Activated CD4-positive, alpha-beta T cell treated with anti-CD3 and anti-CD28 coated beads, Interleukin-2, amount 10 ng/mL, durations not matched to agents 24 days and 14 days (primary cell): ENCODE data around the gene SLC46A2. TPM values are rescaled to one million over a fixed set of nuclear protein-coding genes. Genes with fewer than 3 reads are reported as not detected.

Experiments
- DNase-seq: peaks from one replicate; pipeline ENCODE4 v3.0.0; 2022
- H3K27ac Mint-ChIP-seq: one replicate; pipeline ENCODE4 v1.8.0; 2022; ENCODE audit warnings: mild to moderate bottlenecking, mixed read lengths
- H3K27me3 Mint-ChIP-seq: one replicate; pipeline ENCODE4 v1.8.0; 2022; ENCODE audit warnings: mixed read lengths
- H3K36me3 Mint-ChIP-seq: one replicate; pipeline ENCODE4 v1.8.0; 2022; ENCODE audit warnings: low read depth, mild to moderate bottlenecking, mixed read lengths
- H3K4me1 Mint-ChIP-seq: one replicate; pipeline ENCODE4 v1.8.0; 2021; ENCODE audit warnings: mixed read lengths
- H3K4me3 Mint-ChIP-seq: one replicate; pipeline ENCODE4 v1.8.0; 2022; ENCODE audit warnings: mild to moderate bottlenecking, moderate library complexity, mixed read lengths
- H3K9me3 Mint-ChIP-seq: one replicate; pipeline ENCODE4 v1.8.0; 2021; ENCODE audit warnings: mixed read lengths
- intact Hi-C: fragments of 100-400 bp; cut with micrococcal nuclease; formaldehyde crosslinking; loops from one replicate; pipeline ENCODE4 v1.15.1; 2023
- total RNA-seq: library from RNA; stranded (reverse); gene quantifications from 2 replicates; pipeline ENCODE4 v1.2.3, GENCODE V29; 2022

SLC46A2 gene
- total RNA-seq, 1 donor from 2014 or later: not detected

GRCh38 chr9:112900488-112900887, 9.8 kb upstream of the SLC46A2 start:
- Mint-ChIP-seq H3K36me3 (no peaks in the 10 kb centered on the region), H3K27ac (no peak overlapping the region), H3K4me1 (peaks cover 18% of the 10 kb centered on the region), H3K9me3 (peaks cover 4% of the 10 kb centered on the region), H3K27me3 (peaks cover 36% of the 10 kb centered on the region), H3K4me3 (no peak overlapping the region)
- intact Hi-C loops: no loop called here
- DNase-seq: no peak

- intact Hi-C loops: no loop called here
- Mint-ChIP-seq H3K4me3 (no peak overlapping the region), H3K27ac (no peak overlapping the region), H3K9me3 (peaks cover 4% of the 10 kb centered on the region), H3K36me3 (no peaks in the 10 kb centered on the region), H3K27me3 (peaks cover 39% of the 10 kb centered on the region), H3K4me1 (peaks cover 22% of the 10 kb centered on the region)
- no peak for DNase-seq
Measured at GRCh38 chr9:112898872-112899311, 8.2 kb upstream of the SLC46A2 start.

GRCh38 chr9:112896131-112896530, 5.5 kb upstream of the SLC46A2 start:
- no peak overlapping the region for H3K27ac Mint-ChIP-seq
- no peak for DNase-seq
- peaks cover 50% of the 10 kb centered on the region for H3K27me3 Mint-ChIP-seq
- intact Hi-C loops: no loop called here
- H3K9me3 Mint-ChIP-seq: peaks cover 4% of the 10 kb centered on the region
- H3K36me3 Mint-ChIP-seq: no peaks in the 10 kb centered on the region
- H3K4me3 Mint-ChIP-seq: no peak overlapping the region
- peaks cover 16% of the 10 kb centered on the region for H3K4me1 Mint-ChIP-seq

- H3K36me3 Mint-ChIP-seq: no peaks in the 10 kb centered on the region
- H3K4me1 Mint-ChIP-seq: peaks cover 16% of the 10 kb centered on the region
- peaks cover 4% of the 10 kb centered on the region for H3K9me3 Mint-ChIP-seq
- peaks cover 52% of the 10 kb centered on the region for H3K27me3 Mint-ChIP-seq
- no peak overlapping the region for H3K27ac Mint-ChIP-seq
- intact Hi-C loops: no loop called here
- DNase-seq: no peak
- H3K4me3 Mint-ChIP-seq: no peak overlapping the region
Measured at GRCh38 chr9:112894699-112895098, 4.0 kb upstream of the SLC46A2 start.

GRCh38 chr9:112894041-112894440, 3.4 kb upstream of the SLC46A2 start:
- intact Hi-C loops: no loop called here
- no peaks in the 10 kb centered on the region for H3K36me3 Mint-ChIP-seq
- peaks cover 54% of the 10 kb centered on the region for H3K27me3 Mint-ChIP-seq
- H3K4me1 Mint-ChIP-seq: peaks cover 16% of the 10 kb centered on the region
- no peak overlapping the region for H3K27ac Mint-ChIP-seq
- DNase-seq: no peak
- H3K4me3 Mint-ChIP-seq: no peak overlapping the region
- peaks cover 4% of the 10 kb centered on the region for H3K9me3 Mint-ChIP-seq

GRCh38 chr9:112892981-112893380, 2.3 kb upstream of the SLC46A2 start:
- H3K4me3 Mint-ChIP-seq: no peak overlapping the region
- H3K27ac Mint-ChIP-seq: no peak overlapping the region
- intact Hi-C loops: no loop called here
- DNase-seq: no peak
- H3K36me3 Mint-ChIP-seq: no peaks in the 10 kb centered on the region
- H3K9me3 Mint-ChIP-seq: peaks cover 4% of the 10 kb centered on the region
- H3K4me1 Mint-ChIP-seq: peaks cover 9% of the 10 kb centered on the region
- H3K27me3 Mint-ChIP-seq: peaks cover 47% of the 10 kb centered on the region

- peaks cover 4% of the 10 kb centered on the region for H3K9me3 Mint-ChIP-seq
- H3K27ac Mint-ChIP-seq: no peak overlapping the region
- no peaks in the 10 kb centered on the region for H3K36me3 Mint-ChIP-seq
- H3K27me3 Mint-ChIP-seq: peaks cover 44% of the 10 kb centered on the region
- intact Hi-C loops: no loop called here
- peaks cover 9% of the 10 kb centered on the region for H3K4me1 Mint-ChIP-seq
- no peak for DNase-seq
- no peak overlapping the region for H3K4me3 Mint-ChIP-seq
Measured at GRCh38 chr9:112891521-112891920, 845 bp upstream of the SLC46A2 start.

GRCh38 chr9:112887381-112887780, 3.3 kb downstream of the SLC46A2 start:
- Mint-ChIP-seq H3K4me1 (no peaks in the 10 kb centered on the region), H3K4me3 (no peak overlapping the region), H3K36me3 (no peaks in the 10 kb centered on the region), H3K27me3 (peaks cover 26% of the 10 kb centered on the region), H3K27ac (no peak overlapping the region), H3K9me3 (no peaks in the 10 kb centered on the region)
- DNase-seq: no peak
- intact Hi-C loops: no loop called here

- no peak overlapping the region for H3K4me3 Mint-ChIP-seq
- no peak for DNase-seq
- intact Hi-C loops: no loop called here
- H3K9me3 Mint-ChIP-seq: no peaks in the 10 kb centered on the region
- no peaks in the 10 kb centered on the region for H3K36me3 Mint-ChIP-seq
- no peak overlapping the region for H3K27ac Mint-ChIP-seq
- peaks cover 16% of the 10 kb centered on the region for H3K27me3 Mint-ChIP-seq
- no peaks in the 10 kb centered on the region for H3K4me1 Mint-ChIP-seq
Measured at GRCh38 chr9:112886351-112886750, 4.3 kb downstream of the SLC46A2 start.

GRCh38 chr9:112885324-112885723, 5.4 kb downstream of the SLC46A2 start:
- intact Hi-C loops: no loop called here
- H3K27me3 Mint-ChIP-seq: peaks cover 16% of the 10 kb centered on the region
- H3K9me3 Mint-ChIP-seq: no peaks in the 10 kb centered on the region
- no peak overlapping the region for H3K4me3 Mint-ChIP-seq
- H3K36me3 Mint-ChIP-seq: no peaks in the 10 kb centered on the region
- no peak for DNase-seq
- no peaks in the 10 kb centered on the region for H3K4me1 Mint-ChIP-seq
- H3K27ac Mint-ChIP-seq: no peak overlapping the region

GRCh38 chr9:112884721-112885120, 6.0 kb downstream of the SLC46A2 start:
- Mint-ChIP-seq H3K4me3 (no peak overlapping the region), H3K27ac (no peak overlapping the region), H3K36me3 (no peaks in the 10 kb centered on the region), H3K4me1 (no peaks in the 10 kb centered on the region), H3K27me3 (peaks cover 11% of the 10 kb centered on the region), H3K9me3 (no peaks in the 10 kb centered on the region)
- intact Hi-C loops: no loop called here
- DNase-seq: no peak

GRCh38 chr9:112884101-112884500, 6.6 kb downstream of the SLC46A2 start:
- intact Hi-C loops: no loop called here
- no peaks in the 10 kb centered on the region for H3K9me3 Mint-ChIP-seq
- peaks cover 6% of the 10 kb centered on the region for H3K27me3 Mint-ChIP-seq
- no peaks in the 10 kb centered on the region for H3K36me3 Mint-ChIP-seq
- no peak overlapping the region for H3K27ac Mint-ChIP-seq
- DNase-seq: no peak
- H3K4me3 Mint-ChIP-seq: no peak overlapping the region
- H3K4me1 Mint-ChIP-seq: no peaks in the 10 kb centered on the region

- Mint-ChIP-seq H3K9me3 (no peaks in the 10 kb centered on the region), H3K4me3 (no peak overlapping the region), H3K4me1 (no peaks in the 10 kb centered on the region), H3K36me3 (no peaks in the 10 kb centered on the region), H3K27ac (no peak overlapping the region), H3K27me3 (no peaks in the 10 kb centered on the region)
- DNase-seq: no peak
- intact Hi-C loops: no loop called here
Measured at GRCh38 chr9:112881331-112881730, 9.3 kb downstream of the SLC46A2 start.

- Mint-ChIP-seq H3K27ac (no peak overlapping the region), H3K36me3 (no peaks in the 10 kb centered on the region), H3K4me3 (no peak overlapping the region), H3K27me3 (no peaks in the 10 kb centered on the region), H3K4me1 (no peaks in the 10 kb centered on the region), H3K9me3 (no peaks in the 10 kb centered on the region)
- DNase-seq: no peak
- intact Hi-C loops: no loop called here
Measured at GRCh38 chr9:112880650-112881049, 10.0 kb downstream of the SLC46A2 start.

GRCh38 chr9:112878752-112879151, 11.9 kb downstream of the SLC46A2 start:
- Mint-ChIP-seq H3K4me3 (no peak overlapping the region), H3K36me3 (no peaks in the 10 kb centered on the region), H3K27me3 (no peaks in the 10 kb centered on the region), H3K4me1 (no peaks in the 10 kb centered on the region), H3K27ac (no peak overlapping the region), H3K9me3 (no peaks in the 10 kb centered on the region)
- no peak for DNase-seq
- intact Hi-C loops: no loop called here
